ENCODE measurements around the gene PTCRA.

The PTCRA gene

GRCh38 chr6:42921801-42922200 lies 5.9 kb downstream of the PTCRA start:
- DNase-seq, result no peak
- H3K36me3 Mint-ChIP-seq (ENCODE audit: low read depth), result no peaks in the 10 kb centered on the region
- peaks cover 12% of the 10 kb centered on the region for H3K4me1 Mint-ChIP-seq
- H3K4me3 Mint-ChIP-seq, result no peak overlapping the region
- peaks cover 23% of the 10 kb centered on the region for H3K27me3 Mint-ChIP-seq (ENCODE audit: low read depth, poor library complexity)
- no peak for TF ChIP-seq CTCF (IDR thresholded peaks at IDR 0.05)
- H3K27ac Mint-ChIP-seq, result no peak overlapping the region
- no peaks in the 10 kb centered on the region for H3K9me3 Mint-ChIP-seq

- Mint-ChIP-seq H3K4me3 (no peak overlapping the region), H3K27ac (no peak overlapping the region), H3K36me3 (ENCODE audit: low read depth) (no peaks in the 10 kb centered on the region), H3K27me3 (ENCODE audit: low read depth, poor library complexity) (peaks cover 19% of the 10 kb centered on the region), H3K9me3 (no peaks in the 10 kb centered on the region), H3K4me1 (peaks cover 18% of the 10 kb centered on the region)
- no peak for TF ChIP-seq CTCF (IDR thresholded peaks at IDR 0.05)
- no peak for DNase-seq
Measured at GRCh38 chr6:42923666-42924065, 7.8 kb downstream of the PTCRA start.

GRCh38 chr6:42925248-42925857 lies 9.5 kb downstream of the PTCRA start:
- Mint-ChIP-seq H3K27ac (no peak overlapping the region), H3K4me1 (peaks cover 28% of the 10 kb centered on the region), H3K36me3 (ENCODE audit: low read depth) (no peaks in the 10 kb centered on the region), H3K27me3 (ENCODE audit: low read depth, poor library complexity) (peaks cover 19% of the 10 kb centered on the region), H3K9me3 (no peaks in the 10 kb centered on the region), H3K4me3 (no peak overlapping the region)
- TF ChIP-seq CTCF (IDR thresholded peaks at IDR 0.05), result no peak
- DNase-seq, result no peak

GRCh38 chr6:42928986-42929820 lies 13.3 kb downstream of the PTCRA start, which contains the start of gene CNPY3:
Gene CNPY3 (plus strand): TSS chr6:42929480. CDS start chr6:42929571, 91 bp downstream.
- H3K36me3 Mint-ChIP-seq (ENCODE audit: low read depth), result peaks cover 24% of the 10 kb centered on the region
- peak within 1 kb of the TSS; percentile 99 for H3K27ac Mint-ChIP-seq
- peak within 1 kb of the TSS; percentile 94 for H3K4me3 Mint-ChIP-seq
- H3K27me3 Mint-ChIP-seq (ENCODE audit: low read depth, poor library complexity), result no peaks in the 10 kb centered on the region
- H3K9me3 Mint-ChIP-seq, result no peaks in the 10 kb centered on the region
- TF ChIP-seq CTCF (IDR thresholded peaks at IDR 0.05), result no peak
- peaks cover 57% of the 10 kb centered on the region for H3K4me1 Mint-ChIP-seq
- peak; percentile 91 for DNase-seq

GRCh38 chr6:42929821-42930360 lies 14.0 kb downstream of the PTCRA start:
- peaks cover 29% of the 10 kb centered on the region for H3K36me3 Mint-ChIP-seq (ENCODE audit: low read depth)
- DNase-seq, result no peak
- peak overlapping the region; percentile 98 for H3K27ac Mint-ChIP-seq
- no peaks in the 10 kb centered on the region for H3K27me3 Mint-ChIP-seq (ENCODE audit: low read depth, poor library complexity)
- no peaks in the 10 kb centered on the region for H3K9me3 Mint-ChIP-seq
- no peak for TF ChIP-seq CTCF (IDR thresholded peaks at IDR 0.05)
- peak overlapping the region; percentile 94 for H3K4me3 Mint-ChIP-seq
- peaks cover 57% of the 10 kb centered on the region for H3K4me1 Mint-ChIP-seq
